Right renal pelvis (tissue), 4 donors: Measurements from ENCODE around the gene DNAJC5. TPM values are rescaled to one million over a fixed set of nuclear protein-coding genes. Genes with fewer than 3 reads are reported as not detected.
"Not testable (repeated sequence)": the region's sequence is repeated elsewhere in the genome, so short reads cannot be mapped to it uniquely, and the experiment has no call there.

Experiments used
- DNase-seq, 4 donors: peaks; one replicate each; pipeline ENCODE4 v3.0.0-alpha.2; 2013; ENCODE audit warnings: low read depth in 4 of 4, low spot score in 3 of 4, missing footprints in 1 of 4
- polyA plus RNA-seq, 4 donors: library from polyadenylated mRNA; unstranded; fragments of 120-200 nt; gene quantifications; one replicate each; pipeline ENCODE4 v1.2.1, GENCODE V29; 2013; ENCODE audit not compliant: insufficient read length in 4 of 4

The DNAJC5 gene
- polyA plus RNA-seq, 4 donors, result 28.3 to 34.5 (median 31.1) TPM

DNA sequence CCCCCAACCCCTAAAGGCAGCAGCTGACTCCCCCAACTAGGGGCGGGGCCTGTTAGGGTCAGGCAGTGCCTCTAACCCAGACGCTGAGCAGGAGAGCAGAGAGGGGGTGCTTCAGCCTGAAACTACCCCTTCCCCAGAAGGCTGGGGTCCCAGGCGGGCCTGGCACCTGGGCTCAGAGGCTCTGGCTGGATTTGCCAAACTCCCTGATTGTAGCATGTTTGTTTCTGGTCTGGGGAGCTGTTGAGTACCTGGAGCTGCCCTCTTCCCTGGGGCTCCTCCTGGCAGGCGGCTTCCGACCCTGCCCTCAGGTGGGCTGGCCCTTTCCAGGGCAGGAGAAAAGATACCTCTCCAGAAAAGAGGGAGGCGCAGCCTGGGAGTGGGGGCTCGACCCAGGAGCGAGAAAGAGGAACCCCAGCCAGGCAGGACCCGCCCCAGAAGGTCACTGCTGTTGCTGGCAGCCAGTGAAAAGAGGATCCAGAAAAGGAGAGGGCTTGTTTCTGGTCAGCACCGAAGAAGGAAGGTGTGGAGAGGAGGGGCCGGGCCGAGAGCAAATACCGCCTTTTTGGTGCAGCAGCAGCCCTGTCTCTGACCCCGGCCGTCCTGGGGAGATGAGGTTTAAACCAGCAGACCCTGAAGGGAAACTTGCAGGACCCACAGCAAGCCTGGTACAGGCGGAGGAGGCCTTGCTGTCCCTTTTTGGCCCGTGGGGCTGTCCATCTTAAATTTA lies 34.4 kb upstream of the DNAJC5 start:
- DNase-seq, result no peak

DNA sequence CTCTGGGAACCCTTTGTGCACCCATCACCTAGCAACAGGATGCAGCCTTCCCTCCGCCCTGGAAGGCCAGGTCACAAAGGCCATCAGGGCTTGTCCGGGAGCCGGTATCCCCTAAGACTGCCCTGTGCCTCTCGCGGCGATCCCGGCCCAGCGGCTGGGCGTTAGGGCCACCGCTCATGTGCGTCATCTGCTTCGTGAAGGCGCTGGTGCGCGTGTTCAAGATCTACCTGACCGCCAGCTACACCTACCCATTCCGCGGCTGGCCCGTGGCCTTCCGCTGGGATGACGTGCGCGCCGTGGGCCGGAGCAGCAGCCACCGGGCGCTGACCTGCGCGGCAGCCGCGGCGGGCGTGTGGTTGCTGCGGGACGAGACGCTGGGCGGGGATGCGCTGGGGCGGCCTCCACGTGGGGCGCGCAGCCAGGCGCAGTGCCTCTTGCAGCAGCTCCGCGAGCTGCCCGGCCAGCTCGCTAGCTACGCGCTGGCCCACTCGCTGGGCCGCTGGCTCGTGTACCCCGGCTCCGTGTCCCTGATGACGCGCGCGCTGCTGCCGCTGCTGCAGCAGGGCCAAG lies 33.5 kb upstream of the DNAJC5 start, which contains the start of gene ABHD16B:
Gene ABHD16B, plus strand, starts transcription at position 134 of the 570 bp plus-strand sequence. Its CDS starts 43 bp downstream, at position 177.
- DNase-seq, result no peak

DNA sequence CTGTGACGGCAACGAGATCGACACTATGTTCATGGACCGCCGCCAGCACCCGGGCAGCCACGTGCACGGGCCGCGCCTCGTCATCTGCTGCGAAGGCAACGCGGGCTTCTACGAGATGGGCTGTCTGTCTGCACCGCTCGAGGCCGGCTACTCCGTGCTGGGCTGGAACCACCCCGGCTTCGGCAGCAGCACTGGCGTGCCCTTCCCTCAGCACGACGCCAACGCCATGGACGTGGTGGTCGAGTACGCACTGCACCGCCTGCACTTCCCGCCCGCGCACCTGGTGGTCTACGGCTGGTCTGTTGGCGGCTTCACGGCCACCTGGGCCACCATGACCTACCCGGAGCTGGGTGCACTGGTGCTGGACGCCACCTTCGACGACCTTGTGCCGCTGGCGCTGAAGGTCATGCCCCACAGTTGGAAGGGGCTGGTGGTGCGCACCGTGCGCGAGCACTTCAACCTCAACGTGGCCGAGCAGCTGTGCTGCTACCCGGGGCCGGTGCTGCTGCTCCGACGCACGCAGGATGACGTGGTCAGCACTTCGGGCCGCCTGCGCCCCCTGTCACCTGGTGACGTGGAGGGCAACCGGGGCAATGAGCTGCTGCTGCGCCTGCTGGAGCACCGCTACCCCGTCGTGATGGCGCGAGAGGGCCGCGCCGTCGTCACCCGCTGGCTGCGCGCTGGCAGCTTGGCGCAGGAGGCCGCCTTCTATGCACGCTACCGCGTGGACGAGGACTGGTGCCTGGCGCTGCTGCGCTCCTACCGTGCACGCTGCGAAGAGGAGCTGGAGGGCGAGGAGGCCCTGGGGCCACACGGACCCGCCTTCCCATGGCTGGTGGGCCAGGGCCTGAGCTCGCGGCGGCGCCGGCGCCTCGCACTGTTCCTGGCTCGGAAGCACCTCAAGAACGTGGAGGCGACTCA lies 32.7 kb upstream of the DNAJC5 start:
- DNase-seq, result no peak

DNA sequence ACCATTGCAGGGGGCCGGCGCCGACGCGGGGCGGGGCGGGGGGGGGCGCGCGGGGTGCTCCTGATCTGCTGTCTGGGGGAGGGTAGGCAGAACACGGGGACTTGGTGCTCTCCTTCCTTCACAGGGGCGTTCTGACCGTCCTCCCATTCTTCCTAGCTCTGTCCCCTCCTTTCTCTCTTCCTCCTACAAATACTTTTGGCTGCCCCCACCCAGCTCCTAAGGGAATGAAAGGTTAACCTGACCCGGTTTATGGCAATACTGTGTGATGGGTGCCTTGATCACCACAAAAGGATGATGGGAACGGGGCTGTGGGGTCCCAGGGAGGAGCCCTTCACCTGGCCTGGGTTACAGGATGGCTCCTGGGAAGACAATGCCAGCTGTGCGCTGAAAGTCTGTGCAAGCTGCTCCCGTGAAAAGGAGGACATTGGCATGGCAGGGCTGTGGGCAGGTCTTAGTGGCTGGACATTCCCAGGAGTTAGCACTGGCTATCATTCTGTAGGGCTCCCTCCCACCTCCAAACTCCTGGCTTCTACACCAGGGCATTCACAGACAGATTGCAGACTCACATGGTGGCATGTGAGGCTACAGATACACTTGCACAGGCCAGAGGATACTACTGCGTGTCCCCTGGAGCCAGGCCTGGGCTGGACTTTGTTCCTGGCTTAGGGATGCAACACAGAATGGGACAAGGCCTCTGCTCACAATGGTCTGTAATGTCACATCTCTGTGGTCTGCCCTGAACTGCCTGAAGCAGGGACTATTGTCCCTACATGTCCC lies 31.7 kb upstream of the DNAJC5 start:
- no peak for DNase-seq

DNA sequence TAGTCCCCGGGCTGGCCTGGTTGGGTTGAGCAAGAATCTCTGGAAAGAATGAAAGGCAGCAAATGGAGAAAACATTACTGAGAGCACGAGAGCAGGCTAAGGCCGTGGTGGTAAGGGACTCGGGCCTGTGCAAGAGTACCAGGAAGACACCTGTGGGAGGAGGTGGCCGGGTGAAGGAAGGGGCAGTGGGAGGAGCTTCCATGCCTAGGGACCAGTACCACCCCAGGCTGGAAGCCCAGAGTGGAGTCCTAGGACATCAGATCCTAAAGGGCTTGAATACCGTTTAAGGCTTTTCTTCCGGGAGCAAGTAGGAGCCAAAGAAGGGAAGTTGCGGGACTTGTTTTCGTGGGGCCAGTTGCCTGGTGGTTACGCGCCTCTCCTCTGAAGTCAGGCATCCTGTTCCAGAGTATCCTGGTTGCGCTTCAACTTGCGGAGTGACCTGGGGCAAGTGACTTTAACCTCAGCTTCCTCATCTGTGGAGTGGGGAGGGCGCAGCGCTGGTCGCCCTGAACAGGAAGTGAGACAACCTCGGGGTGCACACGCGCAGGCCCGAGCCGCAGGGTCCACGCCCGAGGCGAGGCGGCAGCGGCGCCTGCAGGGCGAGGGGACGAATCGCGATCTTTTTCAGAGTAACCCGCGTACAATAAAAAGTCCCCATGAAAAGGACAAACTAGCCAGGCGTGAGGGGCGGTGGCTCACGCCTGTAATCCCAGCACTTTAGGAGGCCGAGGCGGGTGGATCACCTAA lies 31.0 kb upstream of the DNAJC5 start:
- DNase-seq, result peak in 2 of 4 donors; percentile 65 to 66

DNA sequence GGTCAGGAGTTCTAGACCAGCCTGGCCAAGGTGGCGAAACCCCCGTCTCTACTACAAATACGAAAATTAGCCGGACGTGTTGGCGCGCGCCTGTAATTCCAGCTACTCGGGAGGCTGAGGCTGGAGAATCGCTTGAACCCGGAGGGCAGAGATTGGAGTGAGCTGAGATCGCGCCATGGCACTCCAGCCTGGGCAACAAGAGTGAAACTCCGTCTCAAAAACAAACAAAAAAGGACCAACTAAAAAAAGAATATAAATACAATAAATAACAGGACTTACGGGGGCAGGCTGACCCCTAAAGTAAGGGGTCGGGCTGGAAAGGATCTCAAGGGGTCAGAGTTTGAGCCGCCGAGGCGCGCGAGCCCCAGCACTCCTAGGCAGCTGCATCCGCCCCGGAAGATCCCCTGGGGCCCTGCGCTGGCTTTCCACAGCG lies 30.4 kb upstream of the DNAJC5 start:
- no peak for DNase-seq

DNA sequence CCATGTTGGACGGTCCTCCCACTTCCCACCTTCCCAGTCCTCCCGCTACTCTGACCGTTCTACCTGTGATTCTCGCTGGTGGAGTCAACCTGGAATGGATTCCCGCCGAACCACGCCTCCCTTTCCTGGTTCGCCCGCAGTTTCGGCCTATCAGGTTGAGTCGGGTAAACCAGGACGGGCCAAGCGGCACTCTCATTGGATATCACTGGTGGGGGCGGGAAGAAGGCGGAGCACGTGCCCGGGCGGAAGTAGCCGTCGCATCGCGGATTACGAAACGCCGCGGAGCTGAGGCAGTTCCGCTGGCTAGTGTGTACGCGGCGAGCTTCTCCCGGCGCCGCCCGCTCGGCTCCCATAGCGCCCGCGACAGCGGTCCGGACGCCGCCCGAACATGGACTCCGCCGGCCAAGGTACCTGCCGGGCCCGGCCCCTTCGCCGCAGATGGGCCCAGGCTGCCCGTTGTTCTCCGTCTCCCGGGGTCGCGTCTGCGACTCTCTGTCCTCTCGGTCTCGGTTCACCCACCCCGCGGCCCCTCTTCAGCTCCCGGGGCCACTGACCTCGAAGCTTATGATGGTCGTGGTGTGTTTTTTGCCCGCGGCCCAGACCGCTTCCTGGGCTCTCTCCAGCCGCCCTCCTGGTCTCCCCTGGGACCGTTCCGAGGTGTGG lies 29.8 kb upstream of the DNAJC5 start, which contains the start of gene TPD52L2:
Gene TPD52L2, plus strand, starts transcription at position 293 of the 663 bp plus-strand sequence. Its CDS starts 96 bp downstream, at position 389.
- DNase-seq, result peak; percentile 89 to 99 (median 97)

DNA sequence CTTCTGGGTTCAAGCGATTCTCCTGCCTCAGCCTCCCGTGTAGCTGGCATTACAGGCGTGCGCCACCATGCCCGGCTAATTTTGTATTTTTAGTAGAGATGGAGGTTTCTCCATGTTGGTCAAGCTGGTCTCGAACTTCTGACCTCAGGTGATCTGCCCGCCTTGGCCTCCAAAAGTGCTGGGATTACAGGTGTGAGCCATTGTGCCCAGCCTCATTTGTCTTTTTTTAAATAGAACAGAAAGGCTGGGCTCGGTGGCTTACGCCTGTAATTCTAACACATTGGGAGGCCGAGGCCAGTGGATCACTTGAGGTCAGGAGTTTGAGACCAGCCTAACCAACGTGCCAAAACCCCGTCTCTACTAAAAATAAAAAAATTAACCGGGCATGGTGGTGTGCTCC lies 27.9 kb upstream of the DNAJC5 start:
- DNase-seq, result not testable (repeated sequence)

DNA sequence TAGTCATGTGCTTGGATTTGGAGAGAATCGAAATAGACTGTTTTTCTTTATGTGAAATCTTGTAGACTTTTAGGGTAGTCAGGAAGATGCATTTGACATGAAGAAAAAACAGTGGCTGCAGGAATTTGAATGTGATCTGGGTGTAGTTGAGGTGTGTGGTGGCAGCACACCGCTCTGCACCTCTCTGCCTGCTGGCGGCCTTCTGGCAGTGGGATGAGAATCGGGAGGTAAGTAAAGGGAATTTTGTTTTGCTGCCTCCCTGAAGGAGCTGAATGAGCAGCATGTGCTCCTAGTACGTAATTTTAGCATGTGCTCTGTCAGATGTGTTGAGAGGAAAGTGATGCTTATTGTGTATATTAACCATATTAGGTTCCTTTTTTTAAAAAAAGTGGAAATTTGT lies 26.7 kb upstream of the DNAJC5 start:
- no peak for DNase-seq

DNA sequence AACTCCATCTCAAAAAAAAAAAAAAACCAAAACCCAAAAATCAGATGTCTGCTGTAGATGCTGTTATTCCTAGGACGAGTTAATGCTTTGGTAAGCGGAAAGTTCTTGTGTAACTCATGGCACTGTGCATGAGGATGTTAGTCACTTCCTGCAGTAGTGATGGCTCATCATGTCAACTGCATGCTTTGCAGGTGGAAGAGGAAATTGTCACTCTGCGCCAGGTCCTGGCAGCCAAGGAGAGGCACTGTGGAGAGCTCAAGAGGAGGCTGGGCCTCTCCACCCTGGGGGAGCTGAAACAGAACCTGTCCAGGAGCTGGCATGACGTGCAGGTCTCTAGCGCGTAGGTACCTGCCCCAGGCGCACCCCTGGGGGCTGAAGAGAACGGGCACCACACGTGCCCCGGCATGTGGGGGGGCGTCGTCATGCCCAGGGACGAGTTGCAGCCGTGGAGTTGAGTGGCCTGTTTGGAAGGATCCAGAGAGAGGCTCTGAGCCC lies 21.4 kb upstream of the DNAJC5 start:
- no peak for DNase-seq

DNA sequence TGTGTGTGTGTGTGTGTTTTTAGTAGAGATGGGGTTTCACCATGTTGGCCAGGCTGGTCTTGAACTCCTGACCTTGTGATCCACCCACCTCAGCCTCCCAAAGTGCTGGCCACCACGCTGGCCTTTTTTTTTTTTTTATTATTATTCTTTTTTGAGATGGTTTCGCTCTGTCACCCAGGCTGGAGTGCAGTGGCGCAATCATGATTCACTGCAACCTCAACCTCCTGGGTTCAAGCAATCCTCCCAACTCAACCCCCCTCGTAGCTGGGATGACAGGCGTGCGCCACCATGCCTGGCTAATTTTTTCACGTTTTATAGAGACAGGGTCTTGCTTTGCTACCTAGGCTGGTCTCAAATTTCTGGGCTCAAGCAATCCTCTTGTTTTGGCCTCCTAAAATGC lies 20.7 kb upstream of the DNAJC5 start:
- not testable (repeated sequence) for DNase-seq

DNA sequence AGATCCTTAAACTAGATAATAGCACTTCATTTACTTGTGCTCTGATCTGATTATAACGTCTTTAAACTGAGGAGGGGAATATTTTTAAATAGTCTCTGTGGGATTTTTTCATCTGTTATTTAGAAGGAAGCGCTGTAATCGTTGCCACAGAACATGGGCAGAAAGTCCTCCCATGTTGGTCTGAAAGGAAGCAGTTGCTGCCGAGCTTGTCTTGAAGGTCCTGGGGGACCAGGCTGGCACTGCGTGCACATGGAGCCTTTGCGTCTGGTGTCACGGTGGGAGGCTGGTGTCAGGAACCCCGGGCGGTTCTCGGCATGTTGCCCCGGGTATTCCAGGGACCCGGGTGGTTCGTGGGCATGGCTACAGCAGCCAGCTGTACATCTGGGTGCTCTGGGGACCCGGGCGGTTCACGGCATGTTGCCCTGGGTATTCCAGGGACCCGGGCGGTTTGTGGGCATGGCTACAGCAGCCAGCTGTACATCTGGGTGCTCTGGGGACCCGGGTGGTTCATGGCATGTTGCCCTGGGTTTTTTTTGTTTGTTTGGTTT lies 18.4 kb upstream of the DNAJC5 start:
- DNase-seq, result no peak

DNA sequence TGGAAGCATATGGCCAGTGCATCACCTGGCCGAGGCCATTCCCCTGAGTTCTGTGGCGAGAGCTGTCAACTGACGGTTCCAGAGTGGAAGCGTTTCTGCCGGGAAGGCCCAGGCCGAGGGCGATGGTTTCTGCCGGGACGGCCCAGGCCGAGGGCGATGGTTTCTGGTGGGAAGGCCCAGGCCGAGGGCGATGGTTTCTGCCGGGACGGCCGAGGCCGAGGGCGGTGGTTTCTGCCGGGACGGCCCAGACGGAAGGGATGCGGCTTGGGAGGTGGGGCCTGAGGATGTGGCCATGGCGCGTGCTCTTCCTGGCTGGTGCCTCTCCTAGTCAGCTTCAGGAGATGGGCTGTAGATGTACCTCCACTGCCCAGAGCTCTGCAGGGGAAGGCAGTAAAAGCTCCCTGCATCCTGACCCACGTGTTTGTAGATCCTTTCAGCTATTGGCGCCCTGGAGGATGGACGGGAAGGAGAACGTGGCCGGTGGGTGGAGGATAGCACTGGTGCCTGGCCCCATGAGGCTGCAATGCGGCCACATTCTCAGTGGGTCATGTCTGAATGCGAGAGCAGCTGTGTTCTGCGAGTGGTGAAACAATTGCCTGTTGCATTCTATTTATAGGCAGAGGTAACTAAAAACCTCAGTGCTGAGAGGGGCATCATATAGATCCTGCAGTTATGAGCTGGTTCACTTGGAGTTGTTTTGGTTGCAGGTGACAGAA lies 17.0 kb upstream of the DNAJC5 start:
- no peak for DNase-seq

DNA sequence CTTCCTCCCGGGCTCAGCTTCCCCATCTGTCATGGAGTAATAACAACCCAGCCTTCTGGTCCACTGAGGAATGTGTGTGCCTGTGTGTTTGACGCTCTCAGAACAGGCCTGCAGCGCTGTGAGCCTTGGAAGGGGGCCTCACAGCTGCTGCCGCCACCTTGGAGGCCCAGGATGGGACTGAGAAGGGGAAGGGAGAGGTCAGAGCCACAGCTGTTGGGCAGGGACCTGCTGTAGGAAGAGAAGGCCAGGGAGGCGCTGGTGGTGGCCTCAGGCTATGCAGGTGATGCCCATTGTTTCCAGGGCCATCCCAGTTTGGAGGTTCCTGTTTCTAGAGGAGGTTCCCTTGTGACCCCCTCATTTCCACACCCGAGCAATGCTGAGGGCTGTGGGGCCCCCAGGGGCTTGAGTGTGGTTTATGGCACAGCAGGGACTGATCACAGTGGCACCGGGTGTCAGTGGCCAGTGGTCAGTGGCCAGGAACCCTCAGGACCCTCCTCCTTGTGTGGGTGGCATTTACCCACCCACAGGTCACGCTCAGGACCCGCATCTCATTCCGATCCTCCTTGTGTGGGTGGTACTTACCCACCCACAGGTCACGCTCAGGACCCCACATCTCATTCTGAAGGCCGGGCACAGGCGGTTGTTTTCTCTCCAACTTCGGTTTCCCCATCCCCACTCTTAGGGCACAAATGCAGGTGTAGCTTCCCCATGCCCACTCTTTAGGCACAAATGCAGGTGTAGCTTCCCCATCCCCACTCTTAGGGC lies 15.8 kb upstream of the DNAJC5 start:
- no peak for DNase-seq

DNA sequence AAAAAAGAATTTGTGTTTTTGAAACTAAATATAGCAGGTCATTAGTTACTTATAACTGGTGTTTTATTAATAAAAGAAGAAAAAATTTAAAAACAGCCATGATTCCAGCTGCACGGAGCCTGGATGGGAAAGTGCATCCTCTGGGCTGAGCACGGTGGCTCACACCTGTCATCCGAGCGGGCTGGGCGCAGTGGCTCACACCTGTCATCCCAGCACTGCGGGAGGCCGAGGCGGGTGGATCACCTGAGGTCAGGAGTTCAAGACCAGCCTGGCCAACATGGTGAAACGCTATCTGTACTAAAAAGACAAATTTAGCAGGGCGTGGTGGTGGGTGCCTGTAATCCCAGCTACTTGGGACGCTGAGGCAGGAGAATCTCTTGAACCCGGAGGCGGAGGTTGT lies 14.0 kb upstream of the DNAJC5 start:
- not testable (repeated sequence) for DNase-seq

DNA sequence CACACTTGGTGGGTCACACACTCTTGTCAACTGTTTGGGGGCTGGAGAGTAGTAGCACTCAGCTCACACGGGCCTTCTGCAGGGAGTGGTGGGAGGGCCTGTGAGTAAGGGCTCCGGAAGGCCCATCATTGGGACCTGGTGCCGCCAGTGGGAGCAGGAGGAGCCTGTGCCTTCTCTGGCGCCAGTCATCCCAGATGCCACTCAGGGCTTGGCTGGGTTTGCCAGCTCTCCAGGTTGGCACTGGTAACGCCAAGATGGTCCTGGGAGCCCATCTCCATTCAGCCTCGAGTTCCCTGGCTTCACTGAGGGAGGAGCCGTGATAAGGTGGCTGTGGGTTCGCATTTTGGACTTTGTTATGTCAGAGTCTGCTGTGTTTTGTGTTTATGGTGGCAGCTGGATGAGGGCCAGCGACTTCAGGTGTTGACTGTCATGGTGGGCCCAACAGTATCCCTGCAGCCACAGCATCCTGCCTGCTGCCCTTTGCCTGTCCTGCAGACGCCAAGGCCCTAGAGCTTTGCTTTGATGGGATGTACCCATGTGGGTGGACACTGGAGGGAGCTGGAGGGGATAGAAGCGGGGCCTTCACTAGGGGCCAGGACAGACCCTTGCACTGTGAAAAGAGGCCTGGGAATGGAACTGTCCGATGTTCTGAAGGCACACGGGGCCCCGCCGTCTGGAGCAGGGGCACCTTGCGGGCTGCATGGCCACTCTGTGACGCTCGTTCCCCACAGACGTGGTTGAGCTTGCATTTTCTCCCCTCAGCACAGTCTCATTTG lies 13.3 kb upstream of the DNAJC5 start:
- DNase-seq, result no peak
